ENCODE measurements around the gene CA12.
"Not testable (repeated sequence)": the region's sequence is repeated elsewhere in the genome, so short reads cannot be mapped to it uniquely, and the experiment has no call there.

Gene CA12

GRCh38 chr15:63354821-63355650, 26.6 kb downstream of the CA12 start:
- no peak for DNase-seq

- no peak for DNase-seq
These were observed 27.8 kb downstream of the CA12 start for GRCh38 chr15:63353887-63354286.

GRCh38 chr15:63353261-63353660, 28.4 kb downstream of the CA12 start:
- no peak for DNase-seq

GRCh38 chr15:63352808-63353207, 28.8 kb downstream of the CA12 start:
- DNase-seq: no peak

GRCh38 chr15:63351170-63351569, 30.5 kb downstream of the CA12 start:
- no peak for DNase-seq

- no peak for DNase-seq
These were observed 31.4 kb downstream of the CA12 start for GRCh38 chr15:63350178-63350621.

- no peak for DNase-seq
These were observed 32.0 kb downstream of the CA12 start for GRCh38 chr15:63349621-63350020.

GRCh38 chr15:63349156-63349555, 32.5 kb downstream of the CA12 start:
- no peak for DNase-seq

- no peak for DNase-seq
These were observed 33.3 kb downstream of the CA12 start for GRCh38 chr15:63348392-63348791.

- DNase-seq: no peak
These were observed 34.4 kb downstream of the CA12 start for GRCh38 chr15:63347074-63347857.

GRCh38 chr15:63345391-63345752, 36.3 kb downstream of the CA12 start:
- DNase-seq: no peak

- no peak for DNase-seq
These were observed 36.8 kb downstream of the CA12 start for GRCh38 chr15:63344731-63345390.

GRCh38 chr15:63342996-63343562, 38.6 kb downstream of the CA12 start:
- not testable (repeated sequence) for DNase-seq

- no peak for DNase-seq
These were observed 39.7 kb downstream of the CA12 start for GRCh38 chr15:63341898-63342297.

- no peak for DNase-seq
These were observed 40.8 kb downstream of the CA12 start for GRCh38 chr15:63340878-63341277.

- no peak for DNase-seq
These were observed 41.3 kb downstream of the CA12 start for GRCh38 chr15:63340353-63340752.

GRCh38 chr15:63339836-63340235, 41.8 kb downstream of the CA12 start:
- no peak for DNase-seq

- DNase-seq: no peak
These were observed 42.5 kb downstream of the CA12 start for GRCh38 chr15:63339006-63339766.

GRCh38 chr15:63338170-63338569, 43.5 kb downstream of the CA12 start:
- DNase-seq: no peak

- no peak for DNase-seq
These were observed 44.6 kb downstream of the CA12 start for GRCh38 chr15:63337046-63337445.

- DNase-seq: no peak
These were observed 46.0 kb downstream of the CA12 start for GRCh38 chr15:63335543-63336240.

- no peak for DNase-seq
These were observed 46.8 kb downstream of the CA12 start for GRCh38 chr15:63334821-63335220.

Measured in activated effector memory CD4-positive, alpha-beta T cell treated with Interleukin-2 at 50 U/mL for 16 hours (primary cell).